Activated naive CD8-positive, alpha-beta T cell treated with anti-CD3 and anti-CD28 coated beads, Interleukin-2, amount 50 U/mL, for 24 hours (primary cell): ENCODE data around the gene CLPTM1L.
"Not testable (repeated sequence)": the region's sequence is repeated elsewhere in the genome, so short reads cannot be mapped to it uniquely, and the experiment has no call there.

ENCODE experiments used
- ATAC-seq: fragments of 150-1000 bp; cut with Tn5 transposase; one replicate; pipeline ENCODE4 v1.10.0; 2021
- DNase-seq: peaks from one replicate; pipeline ENCODE4 v3.0.0; 2021
- H3K27ac Mint-ChIP-seq: one replicate; pipeline ENCODE4 v1.8.0; 2021; ENCODE audit warnings: mild to moderate bottlenecking, mixed read lengths
- H3K27me3 Mint-ChIP-seq: one replicate; pipeline ENCODE4 v1.8.0; 2021; ENCODE audit warnings: mixed read lengths
- H3K36me3 Mint-ChIP-seq: one replicate; pipeline ENCODE4 v1.8.0; 2021; ENCODE audit warnings: low read depth, mixed read lengths
- H3K4me1 Mint-ChIP-seq: one replicate; pipeline ENCODE4 v1.8.0; 2021; ENCODE audit warnings: mixed read lengths
- H3K4me3 Mint-ChIP-seq: one replicate; pipeline ENCODE4 v1.8.0; 2021; ENCODE audit warnings: mild to moderate bottlenecking, moderate library complexity, mixed read lengths
- H3K9me3 Mint-ChIP-seq: one replicate; pipeline ENCODE4 v1.8.0; 2021; ENCODE audit warnings: mixed read lengths

CLPTM1L gene

GRCh38 chr5:1333286-1333685, 11.6 kb downstream of the CLPTM1L start:
- not testable (repeated sequence) for ATAC-seq, H3K4me1 Mint-ChIP-seq, H3K4me3 Mint-ChIP-seq, H3K9me3 Mint-ChIP-seq, DNase-seq, H3K27me3 Mint-ChIP-seq, H3K27ac Mint-ChIP-seq
- peaks cover 18% of the 10 kb centered on the region for H3K36me3 Mint-ChIP-seq

GRCh38 chr5:1332461-1333001, 12.4 kb downstream of the CLPTM1L start:
- DNase-seq (no peak), ATAC-seq (peak; percentile 64)
- Mint-ChIP-seq H3K36me3 (peaks cover 16% of the 10 kb centered on the region), H3K4me1 (no peaks in the 10 kb centered on the region), H3K27me3 (no peaks in the 10 kb centered on the region), H3K27ac (no peak overlapping the region), H3K4me3 (no peak overlapping the region), H3K9me3 (no peaks in the 10 kb centered on the region)

GRCh38 chr5:1331861-1332405, 13.0 kb downstream of the CLPTM1L start:
- Mint-ChIP-seq H3K4me3 (no peak overlapping the region), H3K36me3 (peaks cover 14% of the 10 kb centered on the region), H3K9me3 (no peaks in the 10 kb centered on the region), H3K27me3 (no peaks in the 10 kb centered on the region), H3K4me1 (no peaks in the 10 kb centered on the region), H3K27ac (no peak overlapping the region)
- DNase-seq: no peak
- ATAC-seq: no peak

- no peak overlapping the region for H3K4me3 Mint-ChIP-seq
- no peaks in the 10 kb centered on the region for H3K4me1 Mint-ChIP-seq
- H3K36me3 Mint-ChIP-seq: peaks cover 14% of the 10 kb centered on the region
- H3K27me3 Mint-ChIP-seq: no peaks in the 10 kb centered on the region
- no peak overlapping the region for H3K27ac Mint-ChIP-seq
- no peak for ATAC-seq
- no peaks in the 10 kb centered on the region for H3K9me3 Mint-ChIP-seq
- no peak for DNase-seq
Measured at GRCh38 chr5:1330847-1331831, 13.8 kb downstream of the CLPTM1L start.

- Mint-ChIP-seq H3K9me3 (no peaks in the 10 kb centered on the region), H3K36me3 (peaks cover 17% of the 10 kb centered on the region), H3K27ac (no peak overlapping the region), H3K4me1 (no peaks in the 10 kb centered on the region), H3K4me3 (no peak overlapping the region), H3K27me3 (no peaks in the 10 kb centered on the region)
- ATAC-seq (no peak), DNase-seq (no peak)
Measured at GRCh38 chr5:1330146-1330846, 14.6 kb downstream of the CLPTM1L start.

GRCh38 chr5:1329111-1329579, 15.8 kb downstream of the CLPTM1L start:
- no peaks in the 10 kb centered on the region for H3K4me1 Mint-ChIP-seq
- H3K9me3 Mint-ChIP-seq: no peaks in the 10 kb centered on the region
- peaks cover 15% of the 10 kb centered on the region for H3K36me3 Mint-ChIP-seq
- H3K27me3 Mint-ChIP-seq: no peaks in the 10 kb centered on the region
- H3K27ac Mint-ChIP-seq: no peak overlapping the region
- ATAC-seq: no peak
- no peak for DNase-seq
- H3K4me3 Mint-ChIP-seq: no peak overlapping the region

GRCh38 chr5:1328237-1329110, 16.4 kb downstream of the CLPTM1L start:
- not testable (repeated sequence) for H3K4me3 Mint-ChIP-seq, H3K27ac Mint-ChIP-seq, H3K4me1 Mint-ChIP-seq, H3K27me3 Mint-ChIP-seq, H3K9me3 Mint-ChIP-seq, ATAC-seq, DNase-seq
- H3K36me3 Mint-ChIP-seq: peaks cover 14% of the 10 kb centered on the region

- H3K9me3 Mint-ChIP-seq, H3K4me1 Mint-ChIP-seq, ATAC-seq, H3K27ac Mint-ChIP-seq, DNase-seq, H3K4me3 Mint-ChIP-seq, H3K27me3 Mint-ChIP-seq: not testable (repeated sequence)
- peaks cover 14% of the 10 kb centered on the region for H3K36me3 Mint-ChIP-seq
Measured at GRCh38 chr5:1326901-1327756, 17.8 kb downstream of the CLPTM1L start.

GRCh38 chr5:1326532-1326875, 18.4 kb downstream of the CLPTM1L start:
- not testable (repeated sequence) for ATAC-seq, H3K4me3 Mint-ChIP-seq, H3K27ac Mint-ChIP-seq, H3K4me1 Mint-ChIP-seq, DNase-seq, H3K27me3 Mint-ChIP-seq, H3K9me3 Mint-ChIP-seq
- peaks cover 17% of the 10 kb centered on the region for H3K36me3 Mint-ChIP-seq

- no peaks in the 10 kb centered on the region for H3K9me3 Mint-ChIP-seq
- no peaks in the 10 kb centered on the region for H3K4me1 Mint-ChIP-seq
- no peak overlapping the region for H3K4me3 Mint-ChIP-seq
- DNase-seq (no peak), ATAC-seq (no peak)
- no peaks in the 10 kb centered on the region for H3K27me3 Mint-ChIP-seq
- H3K36me3 Mint-ChIP-seq: peaks cover 19% of the 10 kb centered on the region
- H3K27ac Mint-ChIP-seq: no peak overlapping the region
Measured at GRCh38 chr5:1325870-1326531, 18.9 kb downstream of the CLPTM1L start.

- Mint-ChIP-seq H3K4me3 (no peak overlapping the region), H3K36me3 (peaks cover 18% of the 10 kb centered on the region), H3K27ac (no peak overlapping the region), H3K4me1 (no peaks in the 10 kb centered on the region), H3K9me3 (no peaks in the 10 kb centered on the region), H3K27me3 (no peaks in the 10 kb centered on the region)
- no peak for DNase-seq
- ATAC-seq: peak; percentile 24
Measured at GRCh38 chr5:1325191-1325741, 19.6 kb downstream of the CLPTM1L start.

- Mint-ChIP-seq H3K27ac (no peak overlapping the region), H3K9me3 (no peaks in the 10 kb centered on the region), H3K4me3 (no peak overlapping the region), H3K36me3 (peaks cover 21% of the 10 kb centered on the region), H3K27me3 (no peaks in the 10 kb centered on the region), H3K4me1 (no peaks in the 10 kb centered on the region)
- DNase-seq (no peak), ATAC-seq (no peak)
Measured at GRCh38 chr5:1324719-1325190, 20.1 kb downstream of the CLPTM1L start.
